Measurements from ENCODE around the gene TMEM119. TPM values are rescaled to one million over a fixed set of nuclear protein-coding genes. Genes with fewer than 3 reads are reported as not detected.
A peak's percentile ranks its signal among the peaks of the same experiment; 100 is the strongest.

Gene TMEM119
- total and polyA plus RNA-seq, 12 donors, result 0.57 to 6.9 (median 2.0) TPM

GRCh38 chr12:108625228-108625627 is 27.3 kb upstream of the TMEM119 start:
- intact Hi-C loops (cut with DNase I), result no loop called here
- peaks cover 0 to 54% (median 0%) of the 10 kb centered on the region in 9 donors for H3K36me3 ChIP-seq
- DNase-seq, result no peak
- no peak for ATAC-seq
- H3K27me3 ChIP-seq, result no peaks in the 10 kb centered on the region
- no peak overlapping the region for H3K27ac ChIP-seq
- 78 to 82% methylated on average over 3 of the region's 3 CpGs for WGBS, 2 donors
- H3K4me1 ChIP-seq, result peaks cover 0 to 72% (median 19%) of the 10 kb centered on the region in 9 donors
- H3K4me3 ChIP-seq, result no peak overlapping the region
- TF ChIP-seq, protein P1, sequence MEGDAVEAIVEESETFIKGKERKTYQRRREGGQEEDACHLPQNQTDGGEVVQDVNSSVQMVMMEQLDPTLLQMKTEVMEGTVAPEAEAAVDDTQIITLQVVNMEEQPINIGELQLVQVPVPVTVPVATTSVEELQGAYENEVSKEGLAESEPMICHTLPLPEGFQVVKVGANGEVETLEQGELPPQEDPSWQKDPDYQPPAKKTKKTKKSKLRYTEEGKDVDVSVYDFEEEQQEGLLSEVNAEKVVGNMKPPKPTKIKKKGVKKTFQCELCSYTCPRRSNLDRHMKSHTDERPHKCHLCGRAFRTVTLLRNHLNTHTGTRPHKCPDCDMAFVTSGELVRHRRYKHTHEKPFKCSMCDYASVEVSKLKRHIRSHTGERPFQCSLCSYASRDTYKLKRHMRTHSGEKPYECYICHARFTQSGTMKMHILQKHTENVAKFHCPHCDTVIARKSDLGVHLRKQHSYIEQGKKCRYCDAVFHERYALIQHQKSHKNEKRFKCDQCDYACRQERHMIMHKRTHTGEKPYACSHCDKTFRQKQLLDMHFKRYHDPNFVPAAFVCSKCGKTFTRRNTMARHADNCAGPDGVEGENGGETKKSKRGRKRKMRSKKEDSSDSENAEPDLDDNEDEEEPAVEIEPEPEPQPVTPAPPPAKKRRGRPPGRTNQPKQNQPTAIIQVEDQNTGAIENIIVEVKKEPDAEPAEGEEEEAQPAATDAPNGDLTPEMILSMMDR (IDR thresholded peaks at IDR 0.05), result no peak
- no peaks in the 10 kb centered on the region for H3K9me3 ChIP-seq

GRCh38 chr12:108623577-108623976 is 25.7 kb upstream of the TMEM119 start:
- DNase-seq, result no peak
- no peaks in the 10 kb centered on the region for H3K27me3 ChIP-seq
- TF ChIP-seq, protein P1 (IDR thresholded peaks at IDR 0.05), result no peak
- H3K4me3 ChIP-seq, result no peak overlapping the region
- WGBS, 2 donors, result 96 to 99% methylated on average over 8 of the region's 8 CpGs
- peaks cover 0 to 59% (median 14%) of the 10 kb centered on the region in 9 donors for H3K4me1 ChIP-seq
- intact Hi-C loops (cut with DNase I), result no loop called here
- H3K27ac ChIP-seq, result no peak overlapping the region
- no peak for ATAC-seq
- peaks cover 0 to 54% (median 0%) of the 10 kb centered on the region in 9 donors for H3K36me3 ChIP-seq
- no peaks in the 10 kb centered on the region for H3K9me3 ChIP-seq

GRCh38 chr12:108622921-108623514 is 25.1 kb upstream of the TMEM119 start:
- Histone ChIP-seq H3K4me3 (no peak overlapping the region), H3K27ac (peak overlapping the region in 5 of 10 donors; percentile 47 to 73 (median 52)), H3K36me3 (peaks cover 0 to 54% (median 0%) of the 10 kb centered on the region in 9 donors), H3K27me3 (no peaks in the 10 kb centered on the region), H3K4me1 (peaks cover 0 to 59% (median 14%) of the 10 kb centered on the region in 9 donors), H3K9me3 (no peaks in the 10 kb centered on the region)
- TF ChIP-seq, protein P1 (IDR thresholded peaks at IDR 0.05), result no peak
- 69 to 76% methylated on average over 14 of the region's 14 CpGs for WGBS, 2 donors
- intact Hi-C loops (cut with DNase I), result no loop called here
- DNase-seq (no peak), ATAC-seq (peak in 2 of 8 donors; percentile 15 to 16)

DNA sequence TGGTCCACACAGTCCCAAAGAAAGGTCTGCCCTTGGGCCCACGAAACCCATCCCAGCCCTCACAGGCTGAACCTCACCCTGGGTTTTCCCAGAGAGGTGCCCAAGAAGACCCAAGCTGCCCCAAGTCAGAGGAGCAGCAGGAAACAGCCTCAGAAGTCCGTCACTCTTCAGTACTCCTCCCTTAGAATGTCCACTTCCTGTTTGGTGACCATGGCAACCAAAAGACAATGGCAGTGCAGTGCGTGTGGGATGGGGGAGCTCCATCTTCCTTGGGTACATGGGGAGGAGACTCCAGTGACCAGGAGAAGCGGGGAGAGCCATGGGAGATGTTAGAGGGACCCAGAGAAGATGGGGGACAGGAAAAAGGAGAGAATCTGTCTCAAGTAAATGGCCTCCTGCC is 24.5 kb upstream of the TMEM119 start:
- Histone ChIP-seq H3K27me3 (no peaks in the 10 kb centered on the region), H3K4me3 (no peak overlapping the region), H3K27ac (peak overlapping the region in 7 of 10 donors; percentile 9 to 73 (median 57)), H3K36me3 (peaks cover 0 to 50% (median 0%) of the 10 kb centered on the region in 9 donors), H3K4me1 (peaks cover 0 to 59% (median 14%) of the 10 kb centered on the region in 9 donors), H3K9me3 (no peaks in the 10 kb centered on the region)
- DNase-seq, result peak in 1 of 2 donors; percentile 65
- intact Hi-C loops (cut with DNase I), result no loop called here
- TF ChIP-seq, protein P1 (IDR thresholded peaks at IDR 0.05), result no peak
- WGBS, 2 donors, result 45 to 60% methylated on average over 4 of the region's 4 CpGs
- ATAC-seq, result peak; percentile 57 to 85 (median 76)
